ENCODE data around the gene ARHGAP11A.

Gene ARHGAP11A

GRCh38 chr15:32636908-32637567, 21.7 kb downstream of the ARHGAP11A start:
- Histone ChIP-seq H3K4me1 (ENCODE audit: control insufficient read depth, insufficient read depth, low read length) (peaks cover 5% of the 10 kb centered on the region), H3K36me3 (ENCODE audit: insufficient read depth, low read length) (peaks cover 58% of the 10 kb centered on the region), H3K9me3 (replicated peaks; ENCODE audit: low read length) (no peaks in the 10 kb centered on the region), H3K4me3 (ENCODE audit: low read length) (no peak overlapping the region), H3K9ac (ENCODE audit: low read depth, low read length) (no peak overlapping the region), H3K27me3 (ENCODE audit: control insufficient read depth, insufficient read depth, low read length) (no peaks in the 10 kb centered on the region), H3K4me2 (ENCODE audit: low read length) (no peak overlapping the region)

GRCh38 chr15:32637704-32638103, 22.4 kb downstream of the ARHGAP11A start:
- Histone ChIP-seq H3K36me3 (ENCODE audit: insufficient read depth, low read length) (peaks cover 58% of the 10 kb centered on the region), H3K4me3 (ENCODE audit: low read length) (no peak overlapping the region), H3K9me3 (replicated peaks; ENCODE audit: low read length) (no peaks in the 10 kb centered on the region), H3K4me2 (ENCODE audit: low read length) (no peak overlapping the region), H3K4me1 (ENCODE audit: control insufficient read depth, insufficient read depth, low read length) (peaks cover 5% of the 10 kb centered on the region), H3K27me3 (ENCODE audit: control insufficient read depth, insufficient read depth, low read length) (no peaks in the 10 kb centered on the region), H3K9ac (ENCODE audit: low read depth, low read length) (no peak overlapping the region)

GRCh38 chr15:32641517-32642059, 26.3 kb downstream of the ARHGAP11A start, which contains the start of gene SCG5:
SCG5 (plus strand) TSS chr15:32641710; CDS start chr15:32643593, 1,883 bp downstream.
- peak within 1 kb of the TSS; percentile 47 for H3K4me3 ChIP-seq (ENCODE audit: low read length)
- no peak within 1 kb of the TSS for H3K9ac ChIP-seq (ENCODE audit: low read depth, low read length)
- peaks cover 29% of the 10 kb centered on the region for H3K36me3 ChIP-seq (ENCODE audit: insufficient read depth, low read length)
- H3K4me1 ChIP-seq (ENCODE audit: control insufficient read depth, insufficient read depth, low read length) = peaks cover 5% of the 10 kb centered on the region
- H3K9me3 ChIP-seq (replicated peaks; ENCODE audit: low read length) = no peaks in the 10 kb centered on the region
- H3K4me2 ChIP-seq (ENCODE audit: low read length) = peak within 1 kb of the TSS; percentile 64
- H3K27me3 ChIP-seq (ENCODE audit: control insufficient read depth, insufficient read depth, low read length) = no peaks in the 10 kb centered on the region

- peaks cover 18% of the 10 kb centered on the region for H3K36me3 ChIP-seq (ENCODE audit: insufficient read depth, low read length)
- no peak overlapping the region for H3K4me2 ChIP-seq (ENCODE audit: low read length)
- H3K27me3 ChIP-seq (ENCODE audit: control insufficient read depth, insufficient read depth, low read length) = no peaks in the 10 kb centered on the region
- peaks cover 5% of the 10 kb centered on the region for H3K4me1 ChIP-seq (ENCODE audit: control insufficient read depth, insufficient read depth, low read length)
- H3K9me3 ChIP-seq (replicated peaks; ENCODE audit: low read length) = no peaks in the 10 kb centered on the region
- no peak overlapping the region for H3K9ac ChIP-seq (ENCODE audit: low read depth, low read length)
- H3K4me3 ChIP-seq (ENCODE audit: low read length) = no peak overlapping the region
These were observed 27.5 kb downstream of the ARHGAP11A start for GRCh38 chr15:32642667-32643435.

- H3K27me3 ChIP-seq (ENCODE audit: control insufficient read depth, insufficient read depth, low read length) = no peaks in the 10 kb centered on the region
- peaks cover 5% of the 10 kb centered on the region for H3K4me1 ChIP-seq (ENCODE audit: control insufficient read depth, insufficient read depth, low read length)
- peaks cover 13% of the 10 kb centered on the region for H3K36me3 ChIP-seq (ENCODE audit: insufficient read depth, low read length)
- no peak overlapping the region for H3K4me3 ChIP-seq (ENCODE audit: low read length)
- H3K9me3 ChIP-seq (replicated peaks; ENCODE audit: low read length) = no peaks in the 10 kb centered on the region
- H3K9ac ChIP-seq (ENCODE audit: low read depth, low read length) = no peak overlapping the region
- no peak overlapping the region for H3K4me2 ChIP-seq (ENCODE audit: low read length)
These were observed 28.7 kb downstream of the ARHGAP11A start for GRCh38 chr15:32643907-32644445.

GRCh38 chr15:32646291-32646690, 31.0 kb downstream of the ARHGAP11A start:
- Histone ChIP-seq H3K36me3 (ENCODE audit: insufficient read depth, low read length) (peaks cover 4% of the 10 kb centered on the region), H3K9me3 (replicated peaks; ENCODE audit: low read length) (no peaks in the 10 kb centered on the region), H3K27me3 (ENCODE audit: control insufficient read depth, insufficient read depth, low read length) (no peaks in the 10 kb centered on the region), H3K4me1 (ENCODE audit: control insufficient read depth, insufficient read depth, low read length) (peaks cover 4% of the 10 kb centered on the region), H3K4me2 (ENCODE audit: low read length) (no peak overlapping the region), H3K4me3 (ENCODE audit: low read length) (no peak overlapping the region), H3K9ac (ENCODE audit: low read depth, low read length) (no peak overlapping the region)

- no peak overlapping the region for H3K9ac ChIP-seq (ENCODE audit: low read depth, low read length)
- peaks cover 4% of the 10 kb centered on the region for H3K4me1 ChIP-seq (ENCODE audit: control insufficient read depth, insufficient read depth, low read length)
- H3K36me3 ChIP-seq (ENCODE audit: insufficient read depth, low read length) = peaks cover 4% of the 10 kb centered on the region
- no peak overlapping the region for H3K4me3 ChIP-seq (ENCODE audit: low read length)
- no peak overlapping the region for H3K4me2 ChIP-seq (ENCODE audit: low read length)
- H3K27me3 ChIP-seq (ENCODE audit: control insufficient read depth, insufficient read depth, low read length) = no peaks in the 10 kb centered on the region
- H3K9me3 ChIP-seq (replicated peaks; ENCODE audit: low read length) = no peaks in the 10 kb centered on the region
These were observed 34.0 kb downstream of the ARHGAP11A start for GRCh38 chr15:32649342-32649741.

GRCh38 chr15:32651229-32651837, 36.0 kb downstream of the ARHGAP11A start:
- Histone ChIP-seq H3K27me3 (ENCODE audit: control insufficient read depth, insufficient read depth, low read length) (no peaks in the 10 kb centered on the region), H3K36me3 (ENCODE audit: insufficient read depth, low read length) (no peaks in the 10 kb centered on the region), H3K4me3 (ENCODE audit: low read length) (no peak overlapping the region), H3K9me3 (replicated peaks; ENCODE audit: low read length) (no peaks in the 10 kb centered on the region), H3K4me2 (ENCODE audit: low read length) (no peak overlapping the region), H3K9ac (ENCODE audit: low read depth, low read length) (no peak overlapping the region), H3K4me1 (ENCODE audit: control insufficient read depth, insufficient read depth, low read length) (peaks cover 12% of the 10 kb centered on the region)

- H3K27me3 ChIP-seq (ENCODE audit: control insufficient read depth, insufficient read depth, low read length) = no peaks in the 10 kb centered on the region
- no peak overlapping the region for H3K4me2 ChIP-seq (ENCODE audit: low read length)
- no peak overlapping the region for H3K4me3 ChIP-seq (ENCODE audit: low read length)
- no peaks in the 10 kb centered on the region for H3K36me3 ChIP-seq (ENCODE audit: insufficient read depth, low read length)
- H3K9me3 ChIP-seq (replicated peaks; ENCODE audit: low read length) = no peaks in the 10 kb centered on the region
- H3K4me1 ChIP-seq (ENCODE audit: control insufficient read depth, insufficient read depth, low read length) = peaks cover 18% of the 10 kb centered on the region
- no peak overlapping the region for H3K9ac ChIP-seq (ENCODE audit: low read depth, low read length)
These were observed 36.9 kb downstream of the ARHGAP11A start for GRCh38 chr15:32652178-32652577.

GRCh38 chr15:32656091-32656490, 40.8 kb downstream of the ARHGAP11A start:
- H3K4me2 ChIP-seq (ENCODE audit: low read length) = no peak overlapping the region
- no peak overlapping the region for H3K9ac ChIP-seq (ENCODE audit: low read depth, low read length)
- no peaks in the 10 kb centered on the region for H3K36me3 ChIP-seq (ENCODE audit: insufficient read depth, low read length)
- peaks cover 48% of the 10 kb centered on the region for H3K4me1 ChIP-seq (ENCODE audit: control insufficient read depth, insufficient read depth, low read length)
- H3K4me3 ChIP-seq (ENCODE audit: low read length) = no peak overlapping the region
- no peaks in the 10 kb centered on the region for H3K27me3 ChIP-seq (ENCODE audit: control insufficient read depth, insufficient read depth, low read length)
- H3K9me3 ChIP-seq (replicated peaks; ENCODE audit: low read length) = no peaks in the 10 kb centered on the region

GRCh38 chr15:32656496-32656895, 41.2 kb downstream of the ARHGAP11A start:
- Histone ChIP-seq H3K36me3 (ENCODE audit: insufficient read depth, low read length) (no peaks in the 10 kb centered on the region), H3K4me3 (ENCODE audit: low read length) (no peak overlapping the region), H3K4me2 (ENCODE audit: low read length) (no peak overlapping the region), H3K9ac (ENCODE audit: low read depth, low read length) (no peak overlapping the region), H3K9me3 (replicated peaks; ENCODE audit: low read length) (no peaks in the 10 kb centered on the region), H3K4me1 (ENCODE audit: control insufficient read depth, insufficient read depth, low read length) (peaks cover 46% of the 10 kb centered on the region), H3K27me3 (ENCODE audit: control insufficient read depth, insufficient read depth, low read length) (no peaks in the 10 kb centered on the region)
